GM13976 (cell line): ENCODE data around the gene DYNLRB1.
"Not testable (repeated sequence)": the region's sequence is repeated elsewhere in the genome, so short reads cannot be mapped to it uniquely, and the experiment has no call there.

Experiments used
- DNase-seq: peaks from one replicate; pipeline ENCODE4 v3.0.0; 2012; ENCODE audit warnings: low spot score
- CTCF ChIP-seq: IDR thresholded peaks from 2 replicates; pipeline ENCODE4 v1.5.1; 2012; ENCODE audit warnings: borderline replicate concordance, mild to moderate bottlenecking; ENCODE audit not compliant: insufficient read depth; ENCODE audit errors: extremely low read depth, missing control alignments, control extremely low read depth
- in situ Hi-C: fragments of 300-500 bp; cut with MboI; formaldehyde crosslinking; loops from one replicate; pipeline ENCODE4 v1.12.0; 2022; ENCODE audit warnings: low sequenced_read_pairs, mixed read lengths, inconsistent platforms; ENCODE audit not compliant: unreplicated experiment

The DYNLRB1 gene

GRCh38 chr20:34512955-34513419 is 3.2 kb upstream of the DYNLRB1 start:
- TF ChIP-seq CTCF = no peak
- no peak for DNase-seq
- in situ Hi-C loops = no loop called here

GRCh38 chr20:34514034-34514433 is 2.2 kb upstream of the DYNLRB1 start:
- in situ Hi-C loops, DNase-seq: not testable (repeated sequence)

- in situ Hi-C loops = loop anchor here (5.0 kb wide), 1 partner anchor 198 kb away; no protein-coding TSS in a partner anchor
- no peak for DNase-seq
- TF ChIP-seq CTCF = no peak
These were observed 1.2 kb upstream of the DYNLRB1 start for GRCh38 chr20:34514897-34515483.

GRCh38 chr20:34515484-34516246 is 557 bp upstream of the DYNLRB1 start:
- DNase-seq = peak; percentile 81
- no peak for TF ChIP-seq CTCF
- in situ Hi-C loops = loop anchor here (5.0 kb wide), 1 partner anchor 198 kb away; no protein-coding TSS in a partner anchor

- no peak for DNase-seq
- TF ChIP-seq CTCF = no peak
These were observed 888 bp downstream of the DYNLRB1 start for GRCh38 chr20:34517114-34517505.

GRCh38 chr20:34518863-34519262 is 2.6 kb downstream of the DYNLRB1 start:
- not testable (repeated sequence) for DNase-seq
- in situ Hi-C loops = loop anchor here (5.0 kb wide), 1 partner anchor 202 kb away; no protein-coding TSS in a partner anchor

More at GRCh38 chr20:34517114-34517505, 888 bp downstream of the DYNLRB1 start:
- in situ Hi-C loops = loop anchor here (5.0 kb wide), 1 partner anchor 200 kb away; no protein-coding TSS in a partner anchor

GRCh38 chr20:34519841-34520240 is 3.6 kb downstream of the DYNLRB1 start:
- in situ Hi-C loops = loop anchor here (5.0 kb wide), 1 partner anchor 203 kb away; no protein-coding TSS in a partner anchor
- DNase-seq = not testable (repeated sequence)
